ENCODE results near the gene ANTXR2. TPM values are rescaled to one million over a fixed set of nuclear protein-coding genes. Genes with fewer than 3 reads are reported as not detected.

The ANTXR2 gene
- total and polyA plus RNA-seq, 2 donors (not counting 3 experiments of a cell fraction or from before 2014, with no cell fraction given) = 6.6 to 64.6 TPM

GRCh38 chr4:79979785-79980437 is 93.1 kb downstream of the ANTXR2 start:
- H3K9ac ChIP-seq (replicated peaks; ENCODE audit: extremely low read depth, insufficient read depth, low read length) = no peak overlapping the region
- H4K20me1 ChIP-seq (replicated peaks; ENCODE audit: control insufficient read depth, extremely low read depth, insufficient read depth, low read length) = no peaks in the 10 kb centered on the region
- DNase-seq (ENCODE audit: low read depth, low spot score) = no peak
- H3K36me3 ChIP-seq (ENCODE audit: control insufficient read depth in 2 of 2, extremely low read depth in 1 of 2, insufficient read depth in 2 of 2, low read length in 2 of 2) = peaks cover 0 to 11% of the 10 kb centered on the region in 2 experiments
- peaks cover 17% of the 10 kb centered on the region for H3K4me1 ChIP-seq (ENCODE audit: control insufficient read depth, extremely low read depth, insufficient read depth, low read length)
- TF ChIP-seq MAX (IDR thresholded peaks at IDR 0.05; ENCODE audit: insufficient read depth, insufficient read length) = no peak
- TF ChIP-seq POLR2AphosphoS5 (IDR thresholded peaks at IDR 0.05; ENCODE audit: insufficient read depth, low read depth, low read length) = no peak
- no peak for TF ChIP-seq GATA2 (IDR thresholded peaks at IDR 0.05; ENCODE audit: insufficient read depth, insufficient read length, low read depth, low read length)
- TF ChIP-seq JUN (IDR thresholded peaks at IDR 0.05; ENCODE audit: borderline replicate concordance, insufficient read depth, insufficient read length, low read depth) = no peak
- TF ChIP-seq CTCF (IDR thresholded peaks at IDR 0.05; ENCODE audit: extremely low read depth in 1 of 2, insufficient read depth in 1 of 2, low read depth in 1 of 2, low read length in 2 of 2) = no peak
- no peak for TF ChIP-seq EZH2 (IDR thresholded peaks at IDR 0.05; ENCODE audit: borderline replicate concordance, low read depth, low read length, severe bottlenecking)
- TF ChIP-seq FOS (IDR thresholded peaks at IDR 0.05; ENCODE audit: borderline replicate concordance, insufficient read depth, low read length) = no peak
- TF ChIP-seq POLR2A (IDR thresholded peaks at IDR 0.05; ENCODE audit: low read depth, low read length) = no peak
- TF ChIP-seq MYC (IDR thresholded peaks at IDR 0.05; ENCODE audit: low read depth, low read length) = no peak
- CTCF ChIA-PET = interaction anchor here (0.7 to 1.9 kb wide), 6 partner anchors 11 to 222 kb away, joined by 3 to 6 read pairs (median 4); no protein-coding TSS in a partner anchor
- no peak overlapping the region for H3K4me2 ChIP-seq (ENCODE audit: insufficient read depth, low read length)
- H2AFZ ChIP-seq (ENCODE audit: low read depth, low read length) = no peak overlapping the region
- dilution Hi-C loops (cut with MboI; ENCODE audit: extremely low pct_ligation_motif_present, low sequenced_read_pairs) (no loop called here), intact Hi-C loops (cut with micrococcal nuclease) (no loop called here)
- BruUV-seq (replicated peaks) = no TSS peak
- H3K9me1 ChIP-seq (replicated peaks; ENCODE audit: control insufficient read depth, extremely low read depth, insufficient read depth, low read length) = no peaks in the 10 kb centered on the region
- no peak overlapping the region for H3K27ac ChIP-seq (ENCODE audit: insufficient read depth, low read depth, low read length)
- POLR2A ChIA-PET = no interaction called here
- H3K79me2 ChIP-seq (ENCODE audit: control insufficient read depth, insufficient read depth, low read length) = no peaks in the 10 kb centered on the region
- no peaks in the 10 kb centered on the region for H3K9me3 ChIP-seq (replicated peaks; ENCODE audit: control insufficient read depth, insufficient read depth, low read length)
- H3K4me3 ChIP-seq (replicated peaks in 1 of 3; ENCODE audit: insufficient read depth in 1 of 3, low read depth in 1 of 3, low read length in 3 of 3) = no peak overlapping the region
- H3K27me3 ChIP-seq (ENCODE audit: control insufficient read depth in 2 of 2, insufficient read depth in 2 of 2, low read length in 2 of 2) = no peaks in the 10 kb centered on the region
- no peak for FAIRE-seq

Measured in endothelial cell of umbilical vein (primary cell).